Ovary (tissue), 3 donors: ENCODE data around the gene CHRND.

Source experiments
- CTCF ChIP-seq, 3 donors: fragments of 450-650 bp in 2 of 3; fragments of 200-600 bp in 1 of 3; IDR thresholded peaks; one replicate each; pipeline versions ENCODE4 v1.5.1 to v1.8.0; 2016 to 2022; ENCODE audit warnings: antibody characterized with exemption in 3 of 3, mild to moderate bottlenecking in 1 of 3
- EP300 ChIP-seq: sonication (generic); formaldehyde crosslinking; IDR thresholded peaks from one replicate; pipeline ENCODE4 v1.6.1; 2017; ENCODE audit warnings: antibody characterized with exemption
- POLR2A ChIP-seq: fragments of 450-650 bp; IDR thresholded peaks from one replicate; pipeline ENCODE4 v1.6.1; 2017; ENCODE audit warnings: antibody characterized with exemption, mild to moderate bottlenecking, moderate library complexity
- donor health status: DM: no; HTN: no; CAD: no.

- TF ChIP-seq CTCF (IDR thresholded peaks at IDR 0.05) (no peak), EP300 (no peak), POLR2A (no peak)
Observed at GRCh38 chr2:232569541-232569940, 43.6 kb downstream of the CHRND start.
